HUES48 (cell line): Measurements from ENCODE around the gene DTL.

Experiments used
- H3K27ac ChIP-seq: one replicate; pipeline ENCODE4 v1.7.0; 2013; ENCODE audit warnings: low read depth, low read length, inconsistent platforms
- H3K27me3 ChIP-seq: 2 replicates; pipeline ENCODE4 v1.6.1; 2013; ENCODE audit warnings: mild to moderate bottlenecking, low read length; ENCODE audit not compliant: control insufficient read depth, insufficient read depth
- H3K36me3 ChIP-seq: 2 replicates; pipeline ENCODE4 v1.6.1; 2013; ENCODE audit warnings: low read length; ENCODE audit not compliant: control insufficient read depth, insufficient read depth
- H3K4me1 ChIP-seq: 2 replicates; pipeline ENCODE4 v1.6.1; 2013; ENCODE audit warnings: mild to moderate bottlenecking, low read length; ENCODE audit not compliant: control insufficient read depth, insufficient read depth
- H3K4me3 ChIP-seq: 2 replicates; pipeline ENCODE4 v1.5.1; 2013; ENCODE audit warnings: mild to moderate bottlenecking, low read depth, low read length
- H3K9ac ChIP-seq: 2 replicates; pipeline ENCODE4 v1.6.1; 2013; ENCODE audit warnings: mild to moderate bottlenecking, low read depth, low read length, moderate library complexity
- H3K9me3 ChIP-seq: 2 replicates; pipeline ENCODE4 v1.6.1; 2013; ENCODE audit warnings: low read length; ENCODE audit not compliant: control insufficient read depth, insufficient read depth

Gene DTL

GRCh38 chr1:212070720-212071302 lies 35.3 kb downstream of the DTL start:
- H3K36me3 ChIP-seq = peaks cover 95% of the 10 kb centered on the region
- H3K27me3 ChIP-seq = no peaks in the 10 kb centered on the region
- H3K9ac ChIP-seq = no peak overlapping the region
- H3K4me3 ChIP-seq = no peak overlapping the region
- no peaks in the 10 kb centered on the region for H3K9me3 ChIP-seq
- no peak overlapping the region for H3K27ac ChIP-seq
- no peaks in the 10 kb centered on the region for H3K4me1 ChIP-seq

GRCh38 chr1:212072047-212072446 lies 36.5 kb downstream of the DTL start:
- Histone ChIP-seq H3K27me3 (no peaks in the 10 kb centered on the region), H3K4me3 (no peak overlapping the region), H3K9ac (no peak overlapping the region), H3K36me3 (peaks cover 95% of the 10 kb centered on the region), H3K9me3 (no peaks in the 10 kb centered on the region), H3K27ac (no peak overlapping the region), H3K4me1 (no peaks in the 10 kb centered on the region)

- Histone ChIP-seq H3K36me3 (peaks cover 95% of the 10 kb centered on the region), H3K9me3 (no peaks in the 10 kb centered on the region), H3K4me1 (no peaks in the 10 kb centered on the region), H3K27ac (no peak overlapping the region), H3K9ac (no peak overlapping the region), H3K4me3 (no peak overlapping the region), H3K27me3 (no peaks in the 10 kb centered on the region)
Measured at GRCh38 chr1:212073490-212073889, 37.9 kb downstream of the DTL start.

GRCh38 chr1:212074313-212074712 lies 38.8 kb downstream of the DTL start:
- no peak overlapping the region for H3K9ac ChIP-seq
- H3K27me3 ChIP-seq = no peaks in the 10 kb centered on the region
- no peak overlapping the region for H3K27ac ChIP-seq
- H3K4me3 ChIP-seq = no peak overlapping the region
- no peaks in the 10 kb centered on the region for H3K9me3 ChIP-seq
- H3K36me3 ChIP-seq = peaks cover 95% of the 10 kb centered on the region
- no peaks in the 10 kb centered on the region for H3K4me1 ChIP-seq

- Histone ChIP-seq H3K4me3 (no peak overlapping the region), H3K9me3 (no peaks in the 10 kb centered on the region), H3K27ac (no peak overlapping the region), H3K36me3 (peaks cover 97% of the 10 kb centered on the region), H3K4me1 (no peaks in the 10 kb centered on the region), H3K27me3 (no peaks in the 10 kb centered on the region), H3K9ac (no peak overlapping the region)
Measured at GRCh38 chr1:212074856-212075255, 39.3 kb downstream of the DTL start.

GRCh38 chr1:212077028-212077427 lies 41.5 kb downstream of the DTL start:
- H3K9ac ChIP-seq = no peak overlapping the region
- H3K36me3 ChIP-seq = peaks cover 97% of the 10 kb centered on the region
- no peaks in the 10 kb centered on the region for H3K27me3 ChIP-seq

GRCh38 chr1:212078826-212079225 lies 43.3 kb downstream of the DTL start:
- Histone ChIP-seq H3K4me3 (no peak overlapping the region), H3K27me3 (no peaks in the 10 kb centered on the region), H3K9me3 (no peaks in the 10 kb centered on the region), H3K27ac (no peak overlapping the region), H3K36me3 (peaks cover 99% of the 10 kb centered on the region), H3K4me1 (no peaks in the 10 kb centered on the region), H3K9ac (no peak overlapping the region)

More at GRCh38 chr1:212077028-212077427, 41.5 kb downstream of the DTL start:
- Histone ChIP-seq H3K27ac (no peak overlapping the region), H3K9me3 (no peaks in the 10 kb centered on the region), H3K4me1 (no peaks in the 10 kb centered on the region), H3K4me3 (no peak overlapping the region)

GRCh38 chr1:212082765-212083406 lies 47.3 kb downstream of the DTL start:
- H3K9me3 ChIP-seq = no peaks in the 10 kb centered on the region
- no peak overlapping the region for H3K4me3 ChIP-seq
- no peak overlapping the region for H3K27ac ChIP-seq
- peaks cover 96% of the 10 kb centered on the region for H3K36me3 ChIP-seq
- no peaks in the 10 kb centered on the region for H3K27me3 ChIP-seq
- no peak overlapping the region for H3K9ac ChIP-seq
- H3K4me1 ChIP-seq = no peaks in the 10 kb centered on the region

- Histone ChIP-seq H3K9ac (no peak overlapping the region), H3K9me3 (no peaks in the 10 kb centered on the region), H3K36me3 (peaks cover 84% of the 10 kb centered on the region), H3K27ac (no peak overlapping the region), H3K27me3 (no peaks in the 10 kb centered on the region), H3K4me3 (no peak overlapping the region), H3K4me1 (no peaks in the 10 kb centered on the region)
Measured at GRCh38 chr1:212089560-212090163, 54.1 kb downstream of the DTL start.

GRCh38 chr1:212091438-212092121 lies 56.0 kb downstream of the DTL start:
- H3K4me3 ChIP-seq = no peak overlapping the region
- H3K27ac ChIP-seq = no peak overlapping the region
- no peaks in the 10 kb centered on the region for H3K4me1 ChIP-seq
- no peak overlapping the region for H3K9ac ChIP-seq
- no peaks in the 10 kb centered on the region for H3K9me3 ChIP-seq
- H3K36me3 ChIP-seq = peaks cover 65% of the 10 kb centered on the region
- H3K27me3 ChIP-seq = no peaks in the 10 kb centered on the region

- H3K9ac ChIP-seq = no peak overlapping the region
- no peak overlapping the region for H3K27ac ChIP-seq
- no peaks in the 10 kb centered on the region for H3K27me3 ChIP-seq
- H3K4me3 ChIP-seq = no peak overlapping the region
- H3K9me3 ChIP-seq = no peaks in the 10 kb centered on the region
- peaks cover 52% of the 10 kb centered on the region for H3K36me3 ChIP-seq
- peaks cover 20% of the 10 kb centered on the region for H3K4me1 ChIP-seq
Measured at GRCh38 chr1:212097360-212097759, 61.8 kb downstream of the DTL start.
